D721Med (cell line): Measurements from ENCODE around the gene SUPT6H.

ENCODE experiments used
- DNase-seq: peaks from one replicate; pipeline ENCODE4 v3.0.0; 2011; ENCODE audit warnings: low spot score; ENCODE audit not compliant: insufficient read length
- FAIRE-seq: peaks from 2 replicates; lab custom pipeline; 2011; peaks lifted over from hg19 to GRCh38; lab: Jason Lieb, UNC
- TF ChIP-seq, protein P1 (sequence below): IDR thresholded peaks from 2 replicates; pipeline ENCODE4 v1.5.1; 2012; ENCODE audit warnings: mild to moderate bottlenecking, control low read depth; ENCODE audit not compliant: insufficient read depth; ENCODE audit errors: missing control alignments

Gene SUPT6H

DNA sequence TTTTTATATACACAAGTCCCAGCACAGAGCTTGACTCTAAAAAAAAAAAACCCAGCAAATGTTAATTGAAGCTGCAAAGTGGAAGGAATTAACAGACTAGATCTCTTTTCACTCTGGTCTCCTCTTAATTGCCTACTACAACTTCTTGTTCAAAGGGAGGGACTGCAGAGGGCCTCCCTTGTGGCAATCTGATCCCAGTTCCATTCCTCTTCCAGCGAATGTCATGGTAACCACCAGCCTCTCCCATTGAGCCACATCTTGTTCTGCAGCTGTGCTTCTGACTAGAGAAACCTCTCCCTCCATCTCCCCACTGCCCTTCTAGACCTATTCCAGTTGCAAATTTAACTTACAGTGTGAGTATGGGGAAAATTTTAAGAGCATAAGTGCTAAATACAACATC is 5.9 kb downstream of the SUPT6H start:
- FAIRE-seq = no peak
- TF ChIP-seq, protein P1, sequence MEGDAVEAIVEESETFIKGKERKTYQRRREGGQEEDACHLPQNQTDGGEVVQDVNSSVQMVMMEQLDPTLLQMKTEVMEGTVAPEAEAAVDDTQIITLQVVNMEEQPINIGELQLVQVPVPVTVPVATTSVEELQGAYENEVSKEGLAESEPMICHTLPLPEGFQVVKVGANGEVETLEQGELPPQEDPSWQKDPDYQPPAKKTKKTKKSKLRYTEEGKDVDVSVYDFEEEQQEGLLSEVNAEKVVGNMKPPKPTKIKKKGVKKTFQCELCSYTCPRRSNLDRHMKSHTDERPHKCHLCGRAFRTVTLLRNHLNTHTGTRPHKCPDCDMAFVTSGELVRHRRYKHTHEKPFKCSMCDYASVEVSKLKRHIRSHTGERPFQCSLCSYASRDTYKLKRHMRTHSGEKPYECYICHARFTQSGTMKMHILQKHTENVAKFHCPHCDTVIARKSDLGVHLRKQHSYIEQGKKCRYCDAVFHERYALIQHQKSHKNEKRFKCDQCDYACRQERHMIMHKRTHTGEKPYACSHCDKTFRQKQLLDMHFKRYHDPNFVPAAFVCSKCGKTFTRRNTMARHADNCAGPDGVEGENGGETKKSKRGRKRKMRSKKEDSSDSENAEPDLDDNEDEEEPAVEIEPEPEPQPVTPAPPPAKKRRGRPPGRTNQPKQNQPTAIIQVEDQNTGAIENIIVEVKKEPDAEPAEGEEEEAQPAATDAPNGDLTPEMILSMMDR = no peak
- no peak for DNase-seq

DNA sequence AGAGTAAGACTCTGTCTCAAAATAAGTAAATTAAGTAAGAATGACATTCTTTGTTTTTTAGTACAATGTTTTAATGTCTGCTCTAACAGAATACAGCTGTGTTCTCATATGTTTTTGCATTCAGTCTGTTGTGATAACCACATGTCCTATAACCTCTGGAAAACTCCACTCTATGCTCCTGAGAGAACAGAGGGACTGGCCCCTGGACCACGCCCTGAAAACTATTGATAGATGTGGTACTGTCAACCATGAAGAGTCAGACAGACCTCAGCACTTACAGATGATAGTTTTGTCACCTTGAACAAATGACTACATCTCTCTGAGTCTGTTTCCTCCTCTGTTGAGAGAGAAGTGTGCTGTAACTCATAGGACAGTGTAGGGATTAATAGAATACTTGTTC is 7.9 kb downstream of the SUPT6H start:
- DNase-seq = no peak
- FAIRE-seq = no peak
- TF ChIP-seq, protein P1 = no peak

DNA sequence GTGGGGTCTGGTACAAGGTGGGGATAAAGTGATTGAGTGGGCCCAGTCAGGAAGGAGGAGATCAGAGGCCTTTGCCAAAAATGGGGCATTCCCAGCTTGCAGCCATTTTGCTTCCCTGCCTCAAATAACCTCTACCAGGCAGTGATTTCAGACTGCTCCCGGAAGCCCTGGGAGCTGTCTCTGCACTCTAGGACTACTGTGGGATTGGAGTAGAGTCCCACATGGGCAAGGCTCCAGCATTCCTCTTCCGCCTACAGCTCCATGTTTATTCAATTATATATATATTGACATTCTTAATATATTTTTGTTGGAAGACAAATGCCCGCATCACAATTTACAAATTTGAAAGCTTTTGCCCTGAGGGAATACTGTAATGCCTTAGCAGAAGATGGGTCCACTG is 13.5 kb downstream of the SUPT6H start:
- no peak for FAIRE-seq
- DNase-seq = no peak
- TF ChIP-seq, protein P1 = no peak

DNA sequence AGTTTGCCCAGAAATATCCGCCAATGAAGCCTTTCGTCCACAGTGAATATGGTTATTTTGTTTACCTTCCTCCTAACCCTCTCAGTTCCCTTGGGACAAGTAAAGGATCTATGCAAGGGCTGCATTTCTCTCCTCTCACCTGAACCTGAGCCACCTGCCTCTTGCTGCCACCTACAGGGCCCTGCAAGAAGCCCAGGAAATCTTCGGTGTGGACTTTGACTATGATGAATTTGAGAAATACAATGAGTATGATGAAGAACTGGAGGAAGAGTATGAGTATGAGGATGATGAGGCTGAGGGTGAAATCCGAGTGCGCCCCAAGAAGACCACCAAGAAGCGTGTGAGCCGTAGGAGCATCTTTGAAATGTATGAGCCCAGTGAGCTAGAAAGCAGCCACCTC is 14.0 kb downstream of the SUPT6H start:
- DNase-seq = no peak
- TF ChIP-seq, protein P1 = peak; percentile 41
- FAIRE-seq = no peak

DNA sequence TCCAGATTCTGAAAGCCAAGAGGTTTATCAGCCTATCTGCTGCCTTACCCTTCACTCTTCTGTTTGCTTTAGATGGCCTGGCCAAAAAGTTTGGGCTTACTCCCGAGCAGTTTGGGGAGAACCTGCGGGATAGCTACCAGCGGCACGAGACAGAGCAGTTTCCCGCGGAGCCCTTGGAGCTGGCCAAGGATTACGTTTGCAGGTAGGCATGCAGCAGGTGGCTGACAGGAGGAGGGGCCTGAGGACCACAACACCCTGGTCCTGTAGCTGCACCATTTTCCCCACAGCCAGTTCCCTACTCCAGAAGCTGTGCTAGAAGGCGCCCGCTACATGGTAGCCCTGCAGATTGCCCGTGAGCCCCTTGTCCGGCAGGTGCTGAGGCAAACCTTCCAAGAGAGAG is 20.6 kb downstream of the SUPT6H start:
- TF ChIP-seq, protein P1 = no peak
- DNase-seq (no peak), FAIRE-seq (no peak)

DNA sequence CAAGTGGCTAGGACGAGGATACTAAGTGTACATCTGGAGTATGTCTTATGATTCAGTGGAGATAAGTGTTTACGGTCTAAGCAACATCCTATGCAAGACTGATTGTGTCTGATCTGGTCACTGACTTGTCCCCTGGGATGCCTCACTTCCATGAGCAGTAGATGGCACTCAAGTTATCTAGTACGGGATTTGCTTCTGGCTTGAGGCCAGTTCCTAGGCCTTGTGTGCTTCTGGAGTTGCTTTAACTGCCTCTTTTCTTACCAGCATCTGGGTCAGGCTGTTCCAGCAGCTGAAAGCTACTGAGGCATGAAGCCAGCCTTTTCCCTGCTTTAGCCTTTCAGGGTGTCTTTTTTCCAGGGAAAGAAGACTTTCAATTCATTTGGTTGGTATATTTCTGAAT is 23.0 kb downstream of the SUPT6H start:
- TF ChIP-seq, protein P1 = peak; percentile 58
- FAIRE-seq = no peak
- no peak for DNase-seq

DNA sequence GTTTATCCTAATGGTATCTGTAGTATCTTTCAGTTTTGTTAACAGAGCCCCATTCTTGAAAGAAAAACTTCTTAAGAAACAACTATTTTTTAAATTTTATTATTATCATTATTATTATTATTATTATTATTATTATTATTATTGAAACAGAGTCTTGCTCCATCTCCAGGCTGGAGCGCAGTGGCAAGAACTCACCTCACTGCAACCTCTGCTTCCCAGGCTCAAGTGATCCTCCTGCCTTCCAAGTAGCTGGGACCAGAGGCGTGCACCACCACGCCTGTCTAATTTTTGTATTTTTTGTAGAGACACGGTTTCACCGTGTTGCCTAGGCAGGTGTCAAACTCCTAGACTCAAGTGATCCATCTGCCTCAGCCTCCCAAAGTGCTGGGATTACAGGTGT is 23.4 kb downstream of the SUPT6H start:
- TF ChIP-seq, protein P1 = no peak
- no peak for DNase-seq
- no peak for FAIRE-seq
